ENCODE data around the gene CNIH2.

- no peak for TF ChIP-seq CTCF (IDR thresholded peaks at IDR 0.05; ENCODE audit: low read depth, low read length)
- TF ChIP-seq POLR2A (IDR thresholded peaks at IDR 0.05; ENCODE audit: extremely low read depth, insufficient read length), result no peak
- TF ChIP-seq MAX (IDR thresholded peaks at IDR 0.05; ENCODE audit: low read depth, low read length), result no peak
- no peak for TF ChIP-seq MYC (IDR thresholded peaks at IDR 0.05; ENCODE audit: low read depth, low read length)
Observed at GRCh38 chr11:66315921-66316811, 38.2 kb downstream of the CNIH2 start.
